Rectal smooth muscle tissue (tissue), 1 donor: ENCODE data around the gene SUPT16H.

ENCODE experiments used
- H3K27ac ChIP-seq: one replicate; pipeline ENCODE4 v1.7.0; 2013; ENCODE audit warnings: low read depth, low read length, inconsistent platforms
- H3K27me3 ChIP-seq: one replicate; pipeline ENCODE4 v1.7.0; 2013; ENCODE audit warnings: low read length; ENCODE audit not compliant: control insufficient read depth, insufficient read depth
- H3K36me3 ChIP-seq: one replicate; pipeline ENCODE4 v1.7.0; 2013; ENCODE audit warnings: low read length; ENCODE audit not compliant: control insufficient read depth, insufficient read depth
- H3K4me1 ChIP-seq: one replicate; pipeline ENCODE4 v1.7.0; 2013; ENCODE audit warnings: low read length; ENCODE audit not compliant: control insufficient read depth, insufficient read depth
- H3K4me3 ChIP-seq: one replicate; pipeline ENCODE4 v1.7.0; 2013; ENCODE audit warnings: low read length
- H3K9ac ChIP-seq: one replicate; pipeline ENCODE4 v1.7.0; 2013; ENCODE audit warnings: low read length

The SUPT16H gene

DNA sequence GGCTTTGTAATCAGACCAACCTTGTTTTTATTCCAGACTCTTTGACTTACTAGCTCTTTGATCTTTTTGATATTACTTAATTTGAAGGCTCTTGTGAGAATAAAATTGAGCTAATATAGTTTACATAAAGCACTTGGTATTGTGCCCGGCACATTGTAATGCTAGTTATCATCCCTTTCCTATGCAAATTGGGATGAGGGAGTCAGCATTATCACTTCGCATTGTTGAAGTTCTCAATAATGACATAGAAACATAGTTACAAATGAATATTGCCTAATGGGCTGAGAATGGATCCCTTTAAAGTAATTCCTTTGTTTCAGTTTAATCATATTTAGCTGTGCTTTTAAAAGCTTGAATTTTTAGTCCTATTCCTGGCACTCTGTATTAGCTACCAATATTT is 36.6 kb downstream of the SUPT16H start:
- Histone ChIP-seq H3K4me3 (no peak overlapping the region), H3K4me1 (no peaks in the 10 kb centered on the region), H3K36me3 (peaks cover 5% of the 10 kb centered on the region), H3K27me3 (no peaks in the 10 kb centered on the region), H3K9ac (no peak overlapping the region), H3K27ac (no peak overlapping the region)

DNA sequence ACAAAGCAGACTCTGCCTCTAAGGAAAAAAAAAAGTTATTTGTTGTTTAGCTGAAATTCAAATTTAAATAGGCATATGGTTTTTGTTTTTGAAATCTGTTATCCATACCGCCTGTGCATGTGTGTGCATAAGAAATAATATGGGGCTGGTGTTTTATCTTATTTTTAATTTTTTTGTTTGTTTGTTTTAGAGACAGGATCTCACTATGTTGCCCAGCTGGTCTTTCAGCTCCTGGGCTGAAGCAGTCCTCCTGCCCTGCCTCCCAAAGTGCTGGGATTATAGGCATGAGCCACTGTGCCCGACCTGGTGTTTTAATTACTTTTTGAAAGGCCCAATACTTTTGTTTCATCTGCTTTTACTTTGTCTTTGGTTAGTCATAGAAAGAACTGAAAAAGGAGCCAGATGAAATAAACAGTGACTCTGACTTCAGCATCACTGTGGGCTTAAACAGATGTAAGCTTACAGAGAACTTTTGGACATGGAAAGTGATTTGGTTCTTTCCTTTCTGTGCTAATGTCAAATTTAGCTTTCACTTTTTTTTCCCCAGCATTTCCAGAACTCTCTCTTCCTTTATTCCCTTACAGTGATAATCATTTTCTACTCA is 37.2 kb downstream of the SUPT16H start:
- Histone ChIP-seq H3K4me1 (no peaks in the 10 kb centered on the region), H3K9ac (no peak overlapping the region), H3K27ac (no peak overlapping the region), H3K4me3 (no peak overlapping the region), H3K27me3 (no peaks in the 10 kb centered on the region), H3K36me3 (no peaks in the 10 kb centered on the region)

DNA sequence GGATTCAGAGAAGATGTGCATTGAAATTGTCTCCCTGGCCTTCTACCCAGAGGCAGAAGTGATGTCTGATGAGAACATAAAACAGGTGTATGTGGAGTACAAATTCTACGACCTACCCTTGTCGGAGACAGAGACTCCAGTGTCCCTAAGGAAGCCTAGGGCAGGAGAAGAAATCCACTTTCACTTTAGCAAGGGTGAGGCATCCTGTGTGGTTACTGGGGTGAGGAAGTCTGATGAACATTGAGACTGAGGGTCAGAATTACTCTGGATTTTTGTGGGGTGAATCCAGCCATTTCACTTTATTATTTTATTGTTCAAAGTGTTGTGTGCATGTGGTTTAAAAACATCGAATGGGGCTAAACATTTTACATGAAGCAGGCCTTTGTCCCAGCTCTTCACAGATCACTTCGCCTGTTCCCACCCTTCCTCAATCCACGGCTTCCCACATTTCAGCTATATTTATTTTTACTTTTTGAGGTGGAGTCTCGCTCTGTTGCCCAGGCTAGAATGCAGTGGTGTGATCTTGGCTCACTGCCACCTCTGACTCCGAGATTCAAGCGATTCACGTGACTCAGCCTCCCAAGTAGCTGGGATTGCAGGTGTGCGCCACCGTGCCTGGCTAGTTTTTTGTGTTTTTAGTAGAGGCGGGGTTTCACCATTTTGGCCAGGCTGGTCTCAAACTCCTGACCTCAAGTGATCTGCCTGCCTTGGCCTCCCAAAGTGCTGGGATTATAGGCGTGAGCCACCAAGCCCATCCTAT is 40.6 kb downstream of the SUPT16H start:
- no peaks in the 10 kb centered on the region for H3K36me3 ChIP-seq
- H3K27me3 ChIP-seq: no peaks in the 10 kb centered on the region
- H3K9ac ChIP-seq: no peak overlapping the region
- H3K4me3 ChIP-seq: no peak overlapping the region
- no peaks in the 10 kb centered on the region for H3K4me1 ChIP-seq
- H3K27ac ChIP-seq: no peak overlapping the region

DNA sequence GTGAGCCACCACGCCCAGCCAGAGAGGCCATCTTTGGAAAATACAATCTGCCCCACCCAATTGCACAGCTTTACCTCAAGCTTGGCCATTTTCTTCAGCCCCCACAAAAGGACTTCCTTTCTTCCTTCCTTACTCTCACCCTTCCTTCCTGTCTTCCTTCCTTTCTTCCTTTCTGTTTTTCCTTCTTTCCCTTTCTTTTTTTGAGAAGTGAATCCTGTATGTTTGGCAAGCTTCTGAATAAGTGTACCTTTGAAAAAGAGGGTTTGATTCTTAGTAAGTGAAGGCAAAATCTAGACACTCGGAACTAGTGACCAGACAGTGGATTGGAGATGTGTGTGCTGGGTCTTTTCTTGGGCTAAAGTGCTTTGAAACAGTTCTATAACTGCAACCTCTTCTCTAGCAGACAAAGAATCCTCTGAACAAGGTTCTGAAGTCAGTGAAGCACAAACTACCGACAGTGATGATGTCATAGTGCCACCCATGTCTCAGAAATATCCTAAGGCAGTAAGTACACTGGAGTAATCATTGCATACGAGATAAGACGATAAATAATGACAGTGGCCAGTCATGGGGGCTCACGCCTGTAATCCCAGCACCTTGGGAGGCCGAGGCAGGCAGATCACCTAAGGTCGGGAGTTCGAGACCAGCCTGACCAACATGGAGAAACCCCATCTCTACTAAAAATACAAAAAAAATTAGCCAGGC is 49.5 kb downstream of the SUPT16H start:
- no peaks in the 10 kb centered on the region for H3K4me1 ChIP-seq
- no peaks in the 10 kb centered on the region for H3K27me3 ChIP-seq
- H3K27ac ChIP-seq: no peak overlapping the region
- H3K9ac ChIP-seq: no peak overlapping the region
- no peaks in the 10 kb centered on the region for H3K36me3 ChIP-seq
- H3K4me3 ChIP-seq: no peak overlapping the region

DNA sequence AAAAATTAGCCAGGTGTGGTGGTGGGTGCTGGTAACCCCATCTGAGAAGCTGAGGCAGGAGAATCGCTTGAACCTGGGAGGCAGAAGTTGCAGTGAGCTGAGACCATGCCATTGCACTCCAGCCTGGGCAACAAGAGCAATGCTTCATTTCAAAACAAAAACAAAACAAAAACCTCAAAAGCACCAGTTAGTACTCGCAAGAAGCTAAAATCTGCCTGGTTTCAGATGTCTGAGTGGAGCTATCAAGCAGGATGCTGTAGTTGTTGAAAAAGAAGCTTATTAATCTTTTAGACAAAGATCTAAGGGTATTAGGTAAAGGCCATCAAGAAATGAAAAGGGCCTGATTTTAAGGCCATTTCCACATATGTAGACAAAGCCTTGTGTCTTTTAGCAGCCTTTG is 50.9 kb downstream of the SUPT16H start:
- Histone ChIP-seq H3K9ac (no peak overlapping the region), H3K27ac (no peak overlapping the region), H3K27me3 (no peaks in the 10 kb centered on the region), H3K4me3 (no peak overlapping the region), H3K36me3 (no peaks in the 10 kb centered on the region), H3K4me1 (no peaks in the 10 kb centered on the region)

DNA sequence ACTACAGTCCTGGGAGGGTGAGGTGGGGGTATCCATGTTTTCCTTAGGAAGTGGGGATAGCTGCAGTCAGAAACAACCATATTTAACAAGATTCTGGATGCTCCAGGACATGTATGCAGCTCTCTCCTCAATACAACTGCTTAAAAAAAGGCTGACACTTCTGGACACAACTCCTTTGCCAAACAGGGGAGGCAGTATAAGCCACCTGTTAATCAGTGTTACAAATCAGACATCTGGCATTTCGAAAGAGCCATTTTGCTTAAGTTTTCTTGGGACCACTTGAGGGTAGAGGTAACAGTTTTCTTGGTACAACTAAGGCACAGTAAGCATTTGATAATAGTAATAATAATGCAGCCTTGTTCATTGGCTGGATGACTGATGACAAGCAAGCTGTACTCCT is 56.8 kb downstream of the SUPT16H start:
- Histone ChIP-seq H3K4me3 (no peak overlapping the region), H3K27ac (no peak overlapping the region), H3K4me1 (no peaks in the 10 kb centered on the region), H3K27me3 (no peaks in the 10 kb centered on the region), H3K9ac (no peak overlapping the region), H3K36me3 (no peaks in the 10 kb centered on the region)

DNA sequence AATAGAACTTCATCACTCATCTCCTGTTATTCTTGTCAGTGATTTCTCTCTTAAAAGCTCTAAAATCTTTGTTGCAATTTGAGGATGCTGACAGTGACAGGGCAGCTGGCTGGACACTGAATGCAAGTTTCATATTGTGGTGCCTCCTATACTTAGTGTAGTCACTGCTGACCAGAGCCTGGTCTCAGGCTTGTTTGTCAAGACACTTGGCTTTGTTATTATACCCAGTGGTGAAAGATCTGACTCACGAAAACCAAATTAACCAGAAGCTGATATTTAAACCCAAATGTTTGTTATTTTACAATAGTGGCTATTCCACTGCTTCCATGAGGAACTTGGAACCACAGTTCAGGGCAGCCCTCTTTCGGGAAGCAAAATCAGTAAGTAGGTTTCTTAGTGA is 61.1 kb downstream of the SUPT16H start:
- H3K36me3 ChIP-seq: no peaks in the 10 kb centered on the region
- H3K9ac ChIP-seq: no peak overlapping the region
- H3K27ac ChIP-seq: no peak overlapping the region
- no peak overlapping the region for H3K4me3 ChIP-seq
- H3K4me1 ChIP-seq: no peaks in the 10 kb centered on the region
- H3K27me3 ChIP-seq: no peaks in the 10 kb centered on the region

DNA sequence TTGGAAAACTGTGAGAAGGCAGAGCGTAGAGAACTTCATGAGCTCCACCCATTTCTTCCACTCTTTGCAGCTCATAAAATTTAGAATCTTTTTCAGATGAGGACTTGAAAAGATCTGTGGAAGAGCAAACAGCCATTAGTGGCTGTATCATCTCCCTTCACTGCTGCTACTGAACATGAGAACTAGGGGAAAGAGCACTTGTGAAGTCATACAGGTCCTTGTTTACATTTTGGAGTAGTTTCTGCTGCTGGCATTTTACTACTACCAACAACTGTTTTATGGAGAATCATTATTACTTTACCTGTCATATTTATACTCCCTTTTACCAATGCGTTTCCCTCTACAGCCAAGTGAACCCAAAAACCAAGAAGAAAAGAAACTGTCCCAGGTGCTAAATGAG is 62.9 kb downstream of the SUPT16H start:
- H3K36me3 ChIP-seq: no peaks in the 10 kb centered on the region
- H3K4me3 ChIP-seq: no peak overlapping the region
- H3K4me1 ChIP-seq: no peaks in the 10 kb centered on the region
- H3K27ac ChIP-seq: no peak overlapping the region
- no peaks in the 10 kb centered on the region for H3K27me3 ChIP-seq
- no peak overlapping the region for H3K9ac ChIP-seq

DNA sequence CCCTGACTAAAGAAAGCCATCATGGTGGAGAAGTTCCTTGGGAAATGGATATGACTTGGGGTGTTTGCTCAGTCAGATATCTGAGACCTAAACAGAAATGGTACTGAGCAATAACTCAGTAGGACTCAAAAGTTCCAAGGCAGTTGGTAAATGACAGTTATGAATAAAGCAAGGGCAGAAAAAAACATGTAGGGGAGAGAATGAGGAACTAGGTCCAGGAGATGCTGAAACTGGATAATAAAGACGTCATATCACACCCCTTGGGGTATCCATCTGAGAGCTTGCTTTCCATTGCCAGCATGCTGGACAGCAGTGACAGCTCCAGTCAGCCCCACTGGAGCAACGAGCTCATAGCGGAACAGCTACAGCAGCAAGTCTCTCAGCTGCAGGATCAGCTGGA is 66.4 kb downstream of the SUPT16H start:
- Histone ChIP-seq H3K4me3 (no peak overlapping the region), H3K27me3 (no peaks in the 10 kb centered on the region), H3K27ac (no peak overlapping the region), H3K36me3 (no peaks in the 10 kb centered on the region), H3K9ac (no peak overlapping the region), H3K4me1 (no peaks in the 10 kb centered on the region)

DNA sequence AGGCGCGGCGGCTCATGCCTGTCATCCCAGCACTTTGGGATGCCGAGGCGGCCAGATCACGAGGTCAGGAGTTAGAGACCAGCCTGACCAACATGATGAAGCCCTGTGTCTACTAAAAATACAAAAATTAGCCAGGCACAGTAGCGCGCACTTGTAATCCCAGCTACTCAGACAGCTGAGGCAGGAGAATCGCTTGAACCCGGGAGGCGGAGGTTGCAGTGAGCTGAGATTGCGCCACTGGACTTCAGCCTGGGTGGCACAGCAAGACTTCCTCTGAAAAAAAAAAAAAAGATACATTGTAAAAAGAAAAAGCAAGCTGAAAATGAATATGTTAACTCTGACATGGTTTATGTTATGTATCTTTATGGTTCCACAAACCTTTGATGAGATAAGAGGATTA is 70.3 kb downstream of the SUPT16H start:
- Histone ChIP-seq H3K36me3 (no peaks in the 10 kb centered on the region), H3K4me1 (no peaks in the 10 kb centered on the region), H3K9ac (no peak overlapping the region), H3K27ac (no peak overlapping the region), H3K4me3 (no peak overlapping the region), H3K27me3 (no peaks in the 10 kb centered on the region)

DNA sequence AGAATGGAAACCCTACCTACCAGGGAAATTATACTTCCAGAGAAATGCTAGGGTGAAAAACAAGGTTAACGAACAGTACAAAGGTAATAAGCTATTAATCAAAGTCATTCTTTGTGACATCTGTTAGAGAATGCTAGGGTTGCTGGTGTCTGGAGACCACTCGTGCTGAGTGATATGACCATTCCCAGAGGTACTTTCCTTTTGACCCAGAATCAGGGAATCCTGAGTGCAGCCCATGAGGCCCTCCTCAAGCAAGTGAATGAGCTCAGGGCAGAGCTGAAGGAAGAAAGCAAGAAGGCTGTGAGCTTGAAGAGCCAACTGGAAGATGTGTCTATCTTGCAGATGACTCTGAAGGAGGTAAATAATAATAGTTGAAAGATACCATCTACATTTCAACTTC is 72.2 kb downstream of the SUPT16H start:
- no peaks in the 10 kb centered on the region for H3K4me1 ChIP-seq
- no peak overlapping the region for H3K4me3 ChIP-seq
- no peak overlapping the region for H3K27ac ChIP-seq
- H3K27me3 ChIP-seq: no peaks in the 10 kb centered on the region
- no peak overlapping the region for H3K9ac ChIP-seq
- no peaks in the 10 kb centered on the region for H3K36me3 ChIP-seq

DNA sequence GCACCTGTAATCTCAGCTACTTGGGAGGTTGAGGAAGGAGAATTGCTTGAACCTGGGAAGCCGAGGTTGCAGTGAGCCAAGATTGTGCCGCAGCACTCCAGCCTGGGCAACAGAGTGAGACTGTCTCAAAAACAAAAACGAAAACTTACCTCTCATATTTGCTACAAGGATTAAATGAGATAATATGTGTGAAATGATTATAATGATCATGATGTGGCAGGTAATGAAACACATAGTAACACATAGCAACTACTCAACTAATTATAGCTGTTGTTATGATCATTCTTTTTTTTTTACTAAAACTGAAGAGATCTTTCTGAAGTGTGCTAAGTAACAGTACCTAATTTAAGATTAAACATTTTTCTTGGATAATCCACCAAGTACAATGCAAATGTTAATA is 73.9 kb downstream of the SUPT16H start:
- Histone ChIP-seq H3K27ac (no peak overlapping the region), H3K27me3 (no peaks in the 10 kb centered on the region), H3K9ac (no peak overlapping the region), H3K36me3 (no peaks in the 10 kb centered on the region), H3K4me3 (no peak overlapping the region), H3K4me1 (no peaks in the 10 kb centered on the region)

DNA sequence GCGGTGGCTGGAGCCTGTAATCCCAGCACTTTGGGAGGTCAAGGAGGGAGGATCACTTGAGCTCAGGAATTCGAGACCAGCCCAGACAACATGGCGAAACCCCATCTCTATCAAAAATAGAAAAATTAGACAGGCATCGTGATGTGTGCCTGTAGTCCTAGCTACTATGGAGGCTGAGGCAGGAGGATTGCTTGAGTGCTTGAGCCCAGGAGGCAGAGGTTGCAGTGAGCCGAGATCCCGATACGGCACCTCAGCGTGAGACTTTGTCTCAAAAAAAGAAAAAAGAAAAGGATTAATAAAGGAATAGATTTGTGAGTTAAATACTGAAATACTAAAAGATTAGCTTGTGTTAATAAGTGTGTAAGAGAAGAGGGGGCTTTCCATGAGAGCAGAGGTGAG is 74.6 kb downstream of the SUPT16H start:
- Histone ChIP-seq H3K27me3 (no peaks in the 10 kb centered on the region), H3K27ac (no peak overlapping the region), H3K36me3 (no peaks in the 10 kb centered on the region), H3K4me3 (peak overlapping the region; percentile 35), H3K9ac (no peak overlapping the region), H3K4me1 (no peaks in the 10 kb centered on the region)
